Uterus (tissue), 2 donors: Measurements from ENCODE around the gene PLEKHG1.

Experiments
- POLR2A ChIP-seq, 2 donors: fragments of 450-650 bp; IDR thresholded peaks; one replicate each; pipeline ENCODE4 v1.6.1; 2016; ENCODE audit warnings: antibody characterized with exemption in 2 of 2, mild to moderate bottlenecking in 1 of 2, moderate library complexity in 1 of 2
- TF ChIP-seq, protein P1 (sequence below), 4 experiments: fragments of 200-600 bp in 2 of 4; fragments of 450-650 bp in 2 of 4; sonication (generic) in 2 of 4; IDR thresholded peaks; one replicate each; pipeline ENCODE4 v1.5.1; 2016 to 2019; ENCODE audit warnings: antibody characterized with exemption in 4 of 4, mild to moderate bottlenecking in 2 of 4, moderate library complexity in 1 of 4

DNA sequence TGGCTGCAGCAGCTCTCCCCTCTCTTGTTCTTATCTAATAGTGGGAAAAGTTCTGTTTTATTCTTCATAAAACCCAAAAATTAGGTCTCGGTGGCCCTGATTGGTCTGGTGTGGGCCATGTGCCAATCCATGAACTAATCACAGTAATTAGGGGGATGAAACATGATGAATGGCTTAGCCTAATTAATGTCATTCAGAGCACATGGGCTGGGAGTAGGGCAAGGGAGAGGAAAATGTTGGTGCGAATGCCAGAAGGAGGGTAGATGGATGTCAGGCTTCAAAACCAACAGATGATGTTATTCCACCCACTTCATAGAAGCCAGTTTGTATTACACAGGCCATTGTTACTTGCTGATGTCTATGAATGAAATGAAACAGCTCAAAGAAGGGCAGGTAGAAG lies 46.5 kb downstream of the PLEKHG1 start:
- TF ChIP-seq, protein P1, sequence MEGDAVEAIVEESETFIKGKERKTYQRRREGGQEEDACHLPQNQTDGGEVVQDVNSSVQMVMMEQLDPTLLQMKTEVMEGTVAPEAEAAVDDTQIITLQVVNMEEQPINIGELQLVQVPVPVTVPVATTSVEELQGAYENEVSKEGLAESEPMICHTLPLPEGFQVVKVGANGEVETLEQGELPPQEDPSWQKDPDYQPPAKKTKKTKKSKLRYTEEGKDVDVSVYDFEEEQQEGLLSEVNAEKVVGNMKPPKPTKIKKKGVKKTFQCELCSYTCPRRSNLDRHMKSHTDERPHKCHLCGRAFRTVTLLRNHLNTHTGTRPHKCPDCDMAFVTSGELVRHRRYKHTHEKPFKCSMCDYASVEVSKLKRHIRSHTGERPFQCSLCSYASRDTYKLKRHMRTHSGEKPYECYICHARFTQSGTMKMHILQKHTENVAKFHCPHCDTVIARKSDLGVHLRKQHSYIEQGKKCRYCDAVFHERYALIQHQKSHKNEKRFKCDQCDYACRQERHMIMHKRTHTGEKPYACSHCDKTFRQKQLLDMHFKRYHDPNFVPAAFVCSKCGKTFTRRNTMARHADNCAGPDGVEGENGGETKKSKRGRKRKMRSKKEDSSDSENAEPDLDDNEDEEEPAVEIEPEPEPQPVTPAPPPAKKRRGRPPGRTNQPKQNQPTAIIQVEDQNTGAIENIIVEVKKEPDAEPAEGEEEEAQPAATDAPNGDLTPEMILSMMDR (IDR thresholded peaks at IDR 0.05): no peak
- no peak for TF ChIP-seq POLR2A (IDR thresholded peaks at IDR 0.05)
